Adipocyte (in vitro differentiated cells): ENCODE data around the gene GALE.
"Not testable (repeated sequence)": the region's sequence is repeated elsewhere in the genome, so short reads cannot be mapped to it uniquely, and the experiment has no call there.

ENCODE experiments used
- DNase-seq: peaks from one replicate; pipeline ENCODE4 v3.0.0-alpha.2; 2015; ENCODE audit warnings: low read depth
- H3K27me3 ChIP-seq: replicated peaks from 2 replicates; pipeline ENCODE4 v1.7.0; 2013; ENCODE audit warnings: mild to moderate bottlenecking, low read length, moderate library complexity; ENCODE audit not compliant: control insufficient read depth, insufficient read depth
- H3K36me3 ChIP-seq: 2 replicates; pipeline ENCODE4 v1.7.0; 2013; ENCODE audit warnings: low read length, mild to moderate bottlenecking, moderate library complexity; ENCODE audit not compliant: control insufficient read depth, insufficient read depth, severe bottlenecking
- H3K4me1 ChIP-seq: 2 replicates; pipeline ENCODE4 v1.7.0; 2013; ENCODE audit warnings: mild to moderate bottlenecking, low read length, moderate library complexity; ENCODE audit not compliant: control insufficient read depth, insufficient read depth
- H3K4me3 ChIP-seq: 2 replicates; pipeline ENCODE4 v1.7.0; 2013; ENCODE audit warnings: mild to moderate bottlenecking, low read length, moderate library complexity
- H3K9ac ChIP-seq: 2 replicates; pipeline ENCODE4 v1.7.0; 2013; ENCODE audit warnings: mild to moderate bottlenecking, low read length, moderate library complexity
- H3K9me3 ChIP-seq: 2 replicates; pipeline ENCODE4 v1.7.0; 2013; ENCODE audit warnings: mild to moderate bottlenecking, low read length, moderate library complexity; ENCODE audit not compliant: control insufficient read depth

The GALE gene

DNA sequence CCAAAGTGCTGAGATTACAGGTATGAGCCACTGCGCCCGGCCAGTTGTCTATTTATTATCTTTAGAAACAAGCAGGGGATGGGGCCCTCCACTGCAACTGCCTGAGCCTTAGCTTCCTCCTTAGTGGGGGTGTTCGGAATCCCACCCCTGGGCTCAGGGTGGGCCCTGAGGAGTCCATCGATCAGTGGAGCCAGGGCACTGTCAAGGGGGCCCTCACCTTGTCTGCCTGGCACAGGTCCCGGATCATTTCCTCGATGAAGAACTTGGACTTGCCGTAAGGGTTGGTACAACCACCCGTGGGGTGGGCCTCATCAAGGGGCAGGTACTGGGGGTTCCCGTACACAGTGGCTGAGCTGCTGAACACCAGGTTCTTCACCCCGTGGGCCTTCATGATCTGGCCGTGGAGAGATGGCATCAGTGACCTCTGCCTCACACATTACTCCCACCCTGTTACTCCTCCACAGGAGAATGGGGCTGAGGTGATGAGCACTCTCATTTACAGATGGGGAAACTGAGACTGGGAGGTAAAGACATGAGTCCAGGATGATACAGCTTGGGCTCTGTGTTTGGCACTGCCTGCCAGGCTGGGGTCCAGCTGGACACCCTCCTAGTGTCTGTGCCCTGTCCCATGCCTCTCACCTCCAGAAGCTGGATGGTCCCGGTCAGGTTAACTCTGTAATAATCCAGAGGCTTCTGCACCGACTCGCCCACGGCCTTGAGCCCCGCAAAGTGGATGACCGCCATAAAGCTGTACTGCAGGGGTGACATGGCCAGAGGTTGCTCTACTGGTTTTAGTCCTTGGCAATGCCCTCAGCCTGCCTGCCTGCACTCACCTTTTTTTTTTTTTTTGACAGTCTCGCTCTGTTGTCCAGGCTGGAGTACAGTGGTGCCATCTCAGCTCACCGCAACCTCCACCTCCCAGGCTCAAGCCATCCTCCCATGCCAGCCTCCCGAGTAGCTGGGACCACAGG is 2.8 kb downstream of the GALE start:
- Histone ChIP-seq H3K27me3 (no peaks in the 10 kb centered on the region), H3K9ac (no peak overlapping the region), H3K9me3 (no peaks in the 10 kb centered on the region), H3K36me3 (peaks cover 13% of the 10 kb centered on the region), H3K4me3 (no peak overlapping the region), H3K4me1 (peaks cover 19% of the 10 kb centered on the region)
- DNase-seq, result no peak

DNA sequence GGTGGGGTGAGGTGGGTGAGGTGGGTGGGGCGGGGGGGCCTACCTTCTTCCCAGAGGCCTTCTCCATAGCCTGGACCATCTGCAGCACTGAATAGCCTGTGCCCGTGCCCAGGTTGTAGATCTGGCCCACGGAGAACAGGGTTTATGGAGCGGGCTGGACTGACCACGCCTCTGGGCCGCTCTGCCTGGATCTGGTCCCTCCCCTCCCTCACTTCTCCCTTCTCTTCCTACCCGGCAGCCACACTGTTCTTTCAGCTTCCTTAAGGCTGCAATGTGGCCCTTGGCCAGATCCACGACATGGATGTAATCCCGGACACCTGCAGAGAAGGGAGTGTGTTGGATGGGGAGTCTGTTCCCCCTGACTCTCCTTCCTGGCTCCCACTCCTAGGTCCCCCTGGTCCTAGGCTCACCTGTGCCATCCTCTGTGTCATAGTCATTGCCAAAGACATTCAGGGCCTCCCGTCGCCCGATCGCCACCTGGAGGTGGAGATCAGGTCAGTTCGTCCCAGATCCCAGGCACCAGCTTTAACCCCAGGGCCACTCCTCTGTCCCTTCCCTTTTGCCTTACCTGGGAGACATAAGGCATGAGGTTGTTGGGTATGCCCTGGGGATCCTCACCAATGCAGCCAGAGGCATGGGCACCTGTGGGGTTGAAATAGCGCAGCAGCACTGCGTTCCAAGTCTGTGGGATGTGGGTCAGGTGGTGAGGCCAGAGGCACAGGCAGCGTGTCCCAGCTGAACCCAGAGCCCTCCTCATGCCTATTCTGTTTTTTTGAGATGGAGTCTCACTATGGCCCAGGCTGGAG is 3.9 kb downstream of the GALE start:
- no peak overlapping the region for H3K4me3 ChIP-seq
- no peak for DNase-seq

DNA sequence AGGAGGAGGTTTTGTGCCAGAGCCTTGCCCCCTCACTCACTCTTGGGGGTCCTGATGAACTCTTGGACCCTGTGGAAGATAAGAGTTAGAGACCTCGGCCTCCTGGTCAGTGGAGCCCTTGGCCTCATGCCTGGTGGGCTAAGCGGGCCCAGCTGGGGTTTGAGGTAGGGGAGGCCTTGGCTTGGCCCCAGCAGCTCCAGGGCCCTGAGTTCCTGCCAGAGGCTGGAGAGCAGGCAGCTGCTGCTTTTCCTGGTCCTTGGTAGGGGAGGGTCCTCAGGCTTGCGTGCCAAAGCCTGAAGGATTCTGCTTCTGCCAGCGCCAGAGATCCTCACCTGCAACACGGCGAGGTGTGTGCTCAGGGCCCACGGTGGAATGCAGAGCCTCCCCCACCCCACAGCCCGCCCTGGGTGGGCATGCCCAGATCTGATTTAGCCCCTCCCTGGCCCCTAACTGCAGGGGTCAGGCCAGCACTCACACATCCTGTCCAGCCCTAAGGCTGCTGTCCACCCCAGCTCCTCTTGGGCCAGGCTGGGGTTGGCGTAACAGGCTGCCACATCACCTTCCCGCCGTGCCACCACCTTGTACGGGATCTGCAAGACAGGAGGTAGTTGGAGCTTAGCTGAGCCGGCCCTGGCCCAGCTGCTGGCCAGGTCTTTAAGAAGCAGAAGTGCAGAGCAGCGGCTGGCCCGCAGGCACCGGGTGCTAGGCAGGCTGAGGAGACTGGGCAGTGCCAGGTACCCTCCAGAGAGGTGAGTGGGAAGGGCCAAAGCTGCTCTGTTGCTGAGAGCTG is 4.7 kb downstream of the GALE start:
- H3K4me1 ChIP-seq, result peaks cover 16% of the 10 kb centered on the region
- no peak for DNase-seq
- peaks cover 13% of the 10 kb centered on the region for H3K36me3 ChIP-seq
- H3K9ac ChIP-seq, result no peak overlapping the region
- H3K4me3 ChIP-seq, result no peak overlapping the region
- no peaks in the 10 kb centered on the region for H3K9me3 ChIP-seq
- no peaks in the 10 kb centered on the region for H3K27me3 ChIP-seq

More for the DNA sequence above, 3.9 kb downstream of the GALE start:
- Histone ChIP-seq H3K9ac (no peak overlapping the region), H3K9me3 (no peaks in the 10 kb centered on the region), H3K27me3 (no peaks in the 10 kb centered on the region), H3K36me3 (peaks cover 13% of the 10 kb centered on the region), H3K4me1 (peaks cover 23% of the 10 kb centered on the region)

- not testable (repeated sequence) for H3K4me3 ChIP-seq, DNase-seq, H3K27me3 ChIP-seq, H3K9me3 ChIP-seq, H3K9ac ChIP-seq
- Histone ChIP-seq H3K36me3 (peaks cover 13% of the 10 kb centered on the region), H3K4me1 (peaks cover 22% of the 10 kb centered on the region)
Measured at GRCh38 chr1:23794732-23795182, 5.8 kb downstream of the GALE start.

GRCh38 chr1:23793861-23794731 is 6.5 kb downstream of the GALE start:
- H3K36me3 ChIP-seq, result peaks cover 13% of the 10 kb centered on the region
- no peaks in the 10 kb centered on the region for H3K27me3 ChIP-seq
- H3K4me1 ChIP-seq, result peaks cover 15% of the 10 kb centered on the region
- no peaks in the 10 kb centered on the region for H3K9me3 ChIP-seq
- H3K9ac ChIP-seq, result no peak overlapping the region
- H3K4me3 ChIP-seq, result no peak overlapping the region
- DNase-seq, result no peak

DNA sequence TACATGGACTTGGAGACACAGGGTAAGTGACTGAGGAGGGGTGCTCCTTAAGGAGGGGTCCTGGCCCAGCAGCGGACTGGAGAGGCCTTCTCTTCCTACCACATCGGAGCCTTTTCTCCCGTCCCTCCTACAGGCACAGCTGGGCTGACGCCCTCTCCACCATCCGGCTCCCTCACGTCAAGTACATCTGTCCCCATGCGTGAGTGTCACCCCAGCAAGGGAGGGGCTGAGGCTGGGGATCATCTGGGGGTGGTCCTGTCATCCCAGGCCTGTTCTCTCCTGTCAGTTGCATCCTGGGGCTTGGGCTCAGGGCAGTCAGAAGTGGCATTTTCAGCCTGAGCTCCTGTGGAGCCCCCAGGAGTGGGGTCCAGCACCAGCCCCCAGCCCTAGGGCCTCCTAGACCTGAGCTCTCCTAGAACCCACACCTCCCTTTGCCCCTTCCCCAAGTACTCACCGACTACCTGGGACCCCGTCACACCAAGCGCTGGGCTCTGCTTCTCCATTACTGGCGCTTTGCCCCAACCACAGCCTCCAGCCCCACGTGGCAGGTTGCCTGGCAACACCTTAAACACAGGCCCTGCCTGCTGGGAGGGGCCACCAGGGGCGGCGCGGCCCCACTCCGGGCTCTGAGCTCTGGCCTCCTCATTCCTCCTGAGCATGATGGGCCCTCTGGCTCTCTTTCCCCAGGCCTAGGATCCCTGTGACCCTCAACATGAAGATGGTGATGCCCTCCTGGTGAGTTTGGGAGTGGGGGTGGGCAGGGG is 7.4 kb downstream of the GALE start:
- Histone ChIP-seq H3K4me1 (peaks cover 15% of the 10 kb centered on the region), H3K4me3 (no peak overlapping the region)
- DNase-seq, result no peak

DNA sequence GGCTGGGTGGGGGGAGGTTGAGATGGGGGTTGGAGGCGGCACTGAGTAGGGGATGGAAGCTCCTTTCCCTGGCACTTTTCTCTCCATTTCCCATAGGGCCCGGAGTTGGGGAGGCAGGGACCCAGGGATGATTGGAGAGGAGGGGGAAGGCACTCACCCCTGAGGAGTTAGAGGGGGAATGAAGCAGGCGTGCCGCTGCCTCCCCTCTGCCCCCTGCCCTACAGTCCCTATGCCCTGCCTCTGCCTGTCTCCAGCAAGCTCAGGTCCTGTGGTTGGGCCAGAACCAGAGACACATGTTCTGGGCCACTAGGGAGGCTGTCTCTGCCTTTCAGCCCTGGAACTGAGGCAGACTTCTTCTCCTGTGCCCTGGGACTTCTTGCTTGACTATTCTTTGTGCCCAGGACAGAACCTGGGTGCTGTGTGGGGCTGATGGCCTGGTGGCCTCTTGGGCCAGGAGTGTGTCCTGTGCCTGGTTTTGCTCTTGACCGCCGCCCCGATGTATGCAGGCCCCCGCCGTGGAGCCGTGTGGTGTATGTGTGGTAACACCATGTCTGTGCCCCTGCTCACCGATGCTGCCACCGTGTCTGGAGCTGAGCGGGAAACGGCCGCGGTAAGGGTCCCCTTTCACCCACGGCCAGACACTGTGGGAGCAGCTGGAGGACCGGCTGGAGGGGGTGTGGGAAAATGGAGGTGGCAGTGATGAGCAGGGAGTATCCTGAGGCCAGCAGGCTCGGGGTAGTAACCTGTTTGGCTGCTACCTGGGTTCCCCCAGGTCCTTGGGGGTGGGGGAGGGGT is 8.2 kb downstream of the GALE start:
- Histone ChIP-seq H3K4me1 (peaks cover 15% of the 10 kb centered on the region), H3K9me3 (no peaks in the 10 kb centered on the region), H3K36me3 (peaks cover 19% of the 10 kb centered on the region), H3K4me3 (peak overlapping the region; percentile 98), H3K27me3 (no peaks in the 10 kb centered on the region), H3K9ac (peak overlapping the region; percentile 93)
- peak; percentile 17 for DNase-seq

More for the DNA sequence above, 7.4 kb downstream of the GALE start:
- Histone ChIP-seq H3K36me3 (peaks cover 13% of the 10 kb centered on the region), H3K9ac (peak overlapping the region; percentile 43), H3K27me3 (no peaks in the 10 kb centered on the region), H3K9me3 (no peaks in the 10 kb centered on the region)

GRCh38 chr1:23791516-23792047 is 9.0 kb downstream of the GALE start:
- Histone ChIP-seq H3K27me3 (no peaks in the 10 kb centered on the region), H3K4me3 (peak overlapping the region; percentile 98), H3K4me1 (peaks cover 15% of the 10 kb centered on the region), H3K9ac (peak overlapping the region; percentile 93), H3K36me3 (peaks cover 27% of the 10 kb centered on the region), H3K9me3 (no peaks in the 10 kb centered on the region)
- DNase-seq, result peak; percentile 56
